Left forelimb (tissue), 1 donor: ENCODE measurements around the gene RUNX1.

Experiments used
- DNase-seq: peaks from one replicate; pipeline ENCODE4 v3.0.0-alpha.2; 2018; ENCODE audit warnings: low spot score

RUNX1 gene

GRCh38 chr21:34992736-34993398 is 56.2 kb downstream of the RUNX1 start:
- DNase-seq: no peak

- DNase-seq: no peak
Observed at GRCh38 chr21:34992180-34992579, 56.9 kb downstream of the RUNX1 start.

- no peak for DNase-seq
Observed at GRCh38 chr21:34991366-34991957, 57.6 kb downstream of the RUNX1 start.

GRCh38 chr21:34990842-34991241 is 58.3 kb downstream of the RUNX1 start:
- DNase-seq: no peak

- no peak for DNase-seq
Observed at GRCh38 chr21:34989337-34990151, 59.6 kb downstream of the RUNX1 start.

GRCh38 chr21:34988625-34989024 is 60.5 kb downstream of the RUNX1 start:
- no peak for DNase-seq

- DNase-seq: no peak
Observed at GRCh38 chr21:34988139-34988538, 61.0 kb downstream of the RUNX1 start.

GRCh38 chr21:34987501-34988072 is 61.5 kb downstream of the RUNX1 start:
- DNase-seq: no peak

GRCh38 chr21:34986561-34987500 is 62.3 kb downstream of the RUNX1 start:
- DNase-seq: no peak

GRCh38 chr21:34984356-34985058 is 64.6 kb downstream of the RUNX1 start:
- peak; percentile 8 for DNase-seq

GRCh38 chr21:34983680-34984086 is 65.4 kb downstream of the RUNX1 start:
- no peak for DNase-seq

- no peak for DNase-seq
Observed at GRCh38 chr21:34981791-34982190, 67.3 kb downstream of the RUNX1 start.

- DNase-seq: no peak
Observed at GRCh38 chr21:34980423-34981115, 68.5 kb downstream of the RUNX1 start.

- no peak for DNase-seq
Observed at GRCh38 chr21:34979383-34979782, 69.7 kb downstream of the RUNX1 start.

GRCh38 chr21:34977333-34977732 is 71.8 kb downstream of the RUNX1 start:
- DNase-seq: no peak

- DNase-seq: no peak
Observed at GRCh38 chr21:34974162-34974981, 74.7 kb downstream of the RUNX1 start.

GRCh38 chr21:34973685-34974084 is 75.4 kb downstream of the RUNX1 start:
- no peak for DNase-seq

- no peak for DNase-seq
Observed at GRCh38 chr21:34971656-34972055, 77.4 kb downstream of the RUNX1 start.

GRCh38 chr21:34970566-34970965 is 78.5 kb downstream of the RUNX1 start:
- no peak for DNase-seq

- no peak for DNase-seq
Observed at GRCh38 chr21:34970167-34970500, 79.0 kb downstream of the RUNX1 start.
